Stimulated activated effector memory CD8-positive, alpha-beta T cell treated with anti-CD3 and anti-CD28 coated beads, Interleukin-12 subunit alpha, Interleukin-12 subunit beta, amount 100 ng/mL, for 72 hours (primary cell): ENCODE results near the gene FRYL.

Source experiments
- ATAC-seq: fragments of 150-1000 bp; cut with Tn5 transposase; 2 replicates; pipeline ENCODE4 v1.10.0; 2021
- DNase-seq, 2 donors: peaks; one replicate each; pipeline ENCODE4 v3.0.0; 2021 to 2022; ENCODE audit warnings: low spot score in 2 of 2
- H3K27ac Mint-ChIP-seq: one replicate; pipeline ENCODE4 v1.8.0; 2022; ENCODE audit warnings: mild to moderate bottlenecking, mixed read lengths
- H3K36me3 Mint-ChIP-seq: one replicate; pipeline ENCODE4 v1.8.0; 2022; ENCODE audit warnings: mild to moderate bottlenecking, mixed read lengths
- H3K4me1 Mint-ChIP-seq: one replicate; pipeline ENCODE4 v1.8.0; 2022; ENCODE audit warnings: mixed read lengths
- H3K4me3 Mint-ChIP-seq: one replicate; pipeline ENCODE4 v1.8.0; 2022; ENCODE audit warnings: mild to moderate bottlenecking, mixed read lengths
- H3K9me3 Mint-ChIP-seq: one replicate; pipeline ENCODE4 v1.8.0; 2022; ENCODE audit warnings: mixed read lengths

Gene FRYL

GRCh38 chr4:48450740-48451139, 329.3 kb downstream of the FRYL start:
- no peak overlapping the region for H3K4me3 Mint-ChIP-seq
- no peaks in the 10 kb centered on the region for H3K36me3 Mint-ChIP-seq
- no peaks in the 10 kb centered on the region for H3K4me1 Mint-ChIP-seq
- no peak overlapping the region for H3K27ac Mint-ChIP-seq
- peaks cover 3% of the 10 kb centered on the region for H3K9me3 Mint-ChIP-seq
- no peak for DNase-seq
- ATAC-seq: no peak

DNA sequence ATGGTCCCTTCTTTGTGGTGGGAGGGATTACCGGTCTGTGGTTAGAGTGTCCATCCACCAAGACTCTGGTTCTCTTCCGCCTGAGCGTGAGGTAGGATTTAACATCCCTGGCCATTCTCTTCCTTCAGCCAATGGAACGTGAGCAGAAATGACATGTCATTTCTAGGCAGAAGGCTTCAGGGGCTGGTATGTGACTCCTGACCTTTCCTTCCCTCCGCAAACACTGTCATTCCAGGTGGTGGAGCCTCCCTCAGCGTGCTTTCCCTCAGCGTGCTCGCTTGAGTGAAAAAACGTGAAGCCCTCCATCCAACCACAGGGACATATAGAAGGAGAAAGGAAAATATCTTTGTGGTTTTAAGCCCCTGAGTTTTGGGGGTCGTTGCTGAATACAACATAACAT, 330.9 kb downstream of the FRYL start:
- no peak overlapping the region for H3K27ac Mint-ChIP-seq
- H3K36me3 Mint-ChIP-seq: no peaks in the 10 kb centered on the region
- H3K9me3 Mint-ChIP-seq: peaks cover 3% of the 10 kb centered on the region
- no peak overlapping the region for H3K4me3 Mint-ChIP-seq
- DNase-seq: no peak
- no peaks in the 10 kb centered on the region for H3K4me1 Mint-ChIP-seq
- no peak for ATAC-seq
